ENCODE results near the gene CDH22. TPM values are rescaled to one million over a fixed set of nuclear protein-coding genes. Genes with fewer than 3 reads are reported as not detected.
A peak's percentile ranks its signal among the peaks of the same experiment; 100 is the strongest.

The CDH22 gene
- polyA plus RNA-seq, 1 donor from 2014 or later: 2.1 TPM

GRCh38 chr20:46268131-46268614, 40.1 kb downstream of the CDH22 start:
- H3K27ac ChIP-seq (ENCODE audit: low read length): peak overlapping the region; percentile 61
- H3K4me2 ChIP-seq (ENCODE audit: low read length): no peak overlapping the region
- H3F3A ChIP-seq (ENCODE audit: insufficient read depth, low read length, poor library complexity, severe bottlenecking): no peaks in the 10 kb centered on the region
- peak overlapping the region; percentile 38 for H3K9ac ChIP-seq (ENCODE audit: low read length)
- no peaks in the 10 kb centered on the region for H3K27me3 ChIP-seq (ENCODE audit: insufficient read depth, low read depth, low read length)
- no peak overlapping the region for H2AFZ ChIP-seq (ENCODE audit: low read depth, low read length)
- peak overlapping the region; percentile 40 for H3K4me3 ChIP-seq (ENCODE audit: low read length)
- H3K36me3 ChIP-seq (ENCODE audit: insufficient read depth, low read length): no peaks in the 10 kb centered on the region
- no peaks in the 10 kb centered on the region for H4K20me1 ChIP-seq (ENCODE audit: insufficient read depth)
- no peaks in the 10 kb centered on the region for H3K9me3 ChIP-seq (ENCODE audit: low read length)
- no peaks in the 10 kb centered on the region for H3K79me2 ChIP-seq (replicated peaks; ENCODE audit: insufficient read depth, low read length)
- TF ChIP-seq TAF1 (IDR thresholded peaks at IDR 0.05; ENCODE audit: low read depth) (no peak), POLR2AphosphoS5 (IDR thresholded peaks at IDR 0.05) (no peak), CTCF (IDR thresholded peaks at IDR 0.05; ENCODE audit: poor library complexity, severe bottlenecking) (peak; percentile 34)
- no peaks in the 10 kb centered on the region for H3K9me2 ChIP-seq (ENCODE audit: insufficient read depth, low read length)

DNA sequence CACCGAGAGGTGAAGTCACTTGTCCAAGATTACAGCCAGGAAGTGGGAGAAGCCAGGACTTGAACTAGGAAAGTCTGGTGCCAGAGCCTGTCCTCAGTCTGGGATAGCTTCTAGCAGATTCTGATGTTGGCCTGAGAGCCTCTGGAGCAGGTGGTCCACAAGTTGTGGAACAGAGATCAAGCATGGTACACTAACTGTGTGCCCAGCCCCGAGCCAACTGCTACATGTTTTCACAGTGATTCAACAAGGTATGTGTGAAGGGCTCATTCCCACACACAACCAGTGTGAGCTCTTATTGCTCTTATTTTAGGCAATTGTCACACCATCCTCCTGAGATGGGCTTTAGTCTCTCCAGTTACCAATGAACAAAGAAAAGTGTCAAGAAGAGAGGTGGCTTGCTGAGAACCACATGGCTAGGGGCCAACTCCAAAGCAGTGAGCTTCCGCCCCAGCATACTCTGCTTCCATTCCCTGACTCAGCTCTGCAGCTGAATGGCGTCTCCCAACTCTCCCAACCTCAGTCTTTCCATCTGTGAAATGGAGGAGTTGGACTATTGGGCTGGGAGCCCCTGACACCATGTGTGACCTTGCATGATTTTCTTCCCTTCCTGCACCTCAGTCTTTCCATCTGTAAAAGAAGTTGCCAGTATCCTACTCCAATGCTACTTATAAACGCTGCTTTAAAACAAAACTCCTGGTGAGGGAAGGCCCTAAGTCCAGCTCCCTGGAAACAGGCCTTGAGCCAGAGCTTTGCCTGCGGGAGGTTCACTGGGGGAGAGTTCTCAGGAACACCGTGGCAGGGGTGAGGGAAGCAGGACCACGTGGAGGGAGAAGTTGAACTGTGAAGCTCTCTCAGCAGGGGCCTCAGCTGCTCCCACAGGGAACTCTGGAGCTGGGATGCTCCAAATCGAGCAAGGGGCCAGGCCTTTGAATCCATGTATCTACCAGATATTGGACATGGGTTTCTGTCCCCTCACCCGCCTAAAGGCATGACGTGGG, 40.9 kb downstream of the CDH22 start:
- peak overlapping the region; percentile 40 for H3K4me3 ChIP-seq (ENCODE audit: low read length)
- H3K9ac ChIP-seq (ENCODE audit: low read length): peak overlapping the region; percentile 38
- no peaks in the 10 kb centered on the region for H3K9me3 ChIP-seq (ENCODE audit: low read length)
- H3K4me2 ChIP-seq (ENCODE audit: low read length): no peak overlapping the region
- peak overlapping the region; percentile 61 for H3K27ac ChIP-seq (ENCODE audit: low read length)
- H3K27me3 ChIP-seq (ENCODE audit: insufficient read depth, low read depth, low read length): no peaks in the 10 kb centered on the region
- no peaks in the 10 kb centered on the region for H4K20me1 ChIP-seq (ENCODE audit: insufficient read depth)
- TF ChIP-seq TAF1 (IDR thresholded peaks at IDR 0.05; ENCODE audit: low read depth) (no peak), EP300 (conservative IDR thresholded peaks at IDR 0.05; ENCODE audit: poor library complexity, severe bottlenecking) (no peak), EZH2 (IDR thresholded peaks at IDR 0.05; ENCODE audit: borderline replicate concordance, insufficient read depth, low read length, poor library complexity, severe bottlenecking) (no peak), POLR2AphosphoS5 (IDR thresholded peaks at IDR 0.05) (no peak), CTCF (IDR thresholded peaks at IDR 0.05; ENCODE audit: poor library complexity, severe bottlenecking) (no peak), MXI1 (conservative IDR thresholded peaks at IDR 0.05; ENCODE audit: poor library complexity, severe bottlenecking) (no peak)
- TF ChIP-seq, protein P1, sequence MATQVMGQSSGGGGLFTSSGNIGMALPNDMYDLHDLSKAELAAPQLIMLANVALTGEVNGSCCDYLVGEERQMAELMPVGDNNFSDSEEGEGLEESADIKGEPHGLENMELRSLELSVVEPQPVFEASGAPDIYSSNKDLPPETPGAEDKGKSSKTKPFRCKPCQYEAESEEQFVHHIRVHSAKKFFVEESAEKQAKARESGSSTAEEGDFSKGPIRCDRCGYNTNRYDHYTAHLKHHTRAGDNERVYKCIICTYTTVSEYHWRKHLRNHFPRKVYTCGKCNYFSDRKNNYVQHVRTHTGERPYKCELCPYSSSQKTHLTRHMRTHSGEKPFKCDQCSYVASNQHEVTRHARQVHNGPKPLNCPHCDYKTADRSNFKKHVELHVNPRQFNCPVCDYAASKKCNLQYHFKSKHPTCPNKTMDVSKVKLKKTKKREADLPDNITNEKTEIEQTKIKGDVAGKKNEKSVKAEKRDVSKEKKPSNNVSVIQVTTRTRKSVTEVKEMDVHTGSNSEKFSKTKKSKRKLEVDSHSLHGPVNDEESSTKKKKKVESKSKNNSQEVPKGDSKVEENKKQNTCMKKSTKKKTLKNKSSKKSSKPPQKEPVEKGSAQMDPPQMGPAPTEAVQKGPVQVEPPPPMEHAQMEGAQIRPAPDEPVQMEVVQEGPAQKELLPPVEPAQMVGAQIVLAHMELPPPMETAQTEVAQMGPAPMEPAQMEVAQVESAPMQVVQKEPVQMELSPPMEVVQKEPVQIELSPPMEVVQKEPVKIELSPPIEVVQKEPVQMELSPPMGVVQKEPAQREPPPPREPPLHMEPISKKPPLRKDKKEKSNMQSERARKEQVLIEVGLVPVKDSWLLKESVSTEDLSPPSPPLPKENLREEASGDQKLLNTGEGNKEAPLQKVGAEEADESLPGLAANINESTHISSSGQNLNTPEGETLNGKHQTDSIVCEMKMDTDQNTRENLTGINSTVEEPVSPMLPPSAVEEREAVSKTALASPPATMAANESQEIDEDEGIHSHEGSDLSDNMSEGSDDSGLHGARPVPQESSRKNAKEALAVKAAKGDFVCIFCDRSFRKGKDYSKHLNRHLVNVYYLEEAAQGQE (IDR thresholded peaks at IDR 0.05; ENCODE audit: borderline replicate concordance): no peak
- no peak overlapping the region for H2AFZ ChIP-seq (ENCODE audit: low read depth, low read length)
- H3K9me2 ChIP-seq (ENCODE audit: insufficient read depth, low read length): no peaks in the 10 kb centered on the region
- H3K79me2 ChIP-seq (replicated peaks; ENCODE audit: insufficient read depth, low read length): no peaks in the 10 kb centered on the region
- no peaks in the 10 kb centered on the region for H3K36me3 ChIP-seq (ENCODE audit: insufficient read depth, low read length)
- no peaks in the 10 kb centered on the region for H3F3A ChIP-seq (ENCODE audit: insufficient read depth, low read length, poor library complexity, severe bottlenecking)

Data from neural cell (in vitro differentiated cells).